GM12865 (cell line): ENCODE results near the gene GIPC2.

Source experiments
- DNase-seq: peaks from one replicate; pipeline ENCODE4 v3.0.0; 2010; ENCODE audit warnings: low read depth
- H3K4me3 ChIP-seq: 2 replicates; pipeline ENCODE4 v1.5.1; 2011; ENCODE audit warnings: mild to moderate bottlenecking, low read depth, low read length, control low read depth
- TF ChIP-seq, protein P1 (sequence below): IDR thresholded peaks from 2 replicates; pipeline ENCODE4 v1.5.1; 2011; ENCODE audit warnings: low read length, control low read depth, low read depth, inconsistent platforms; ENCODE audit not compliant: insufficient read depth; ENCODE audit errors: missing control alignments

The GIPC2 gene

DNA sequence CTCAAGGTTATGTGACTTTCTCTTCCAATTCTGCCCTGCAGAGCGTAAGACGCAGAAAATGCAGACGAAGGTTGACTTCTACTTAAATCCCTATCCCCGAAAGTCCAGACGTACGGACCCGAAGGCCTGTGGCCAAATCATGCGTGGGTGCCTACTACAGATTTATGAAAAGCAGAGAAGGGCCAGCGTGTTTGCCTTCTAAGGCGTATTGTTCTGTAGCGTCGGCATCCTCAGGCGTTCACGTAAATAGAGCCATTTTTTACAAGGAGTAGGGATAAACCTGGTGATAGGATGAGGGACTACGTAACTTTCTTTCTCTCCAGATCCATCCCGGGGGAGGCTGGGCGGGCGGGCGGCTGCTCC, 222 bp upstream of the GIPC2 start:
- H3K4me3 ChIP-seq, result no peak overlapping the region; the same call in 1 of the 2 replicates
- TF ChIP-seq, protein P1, sequence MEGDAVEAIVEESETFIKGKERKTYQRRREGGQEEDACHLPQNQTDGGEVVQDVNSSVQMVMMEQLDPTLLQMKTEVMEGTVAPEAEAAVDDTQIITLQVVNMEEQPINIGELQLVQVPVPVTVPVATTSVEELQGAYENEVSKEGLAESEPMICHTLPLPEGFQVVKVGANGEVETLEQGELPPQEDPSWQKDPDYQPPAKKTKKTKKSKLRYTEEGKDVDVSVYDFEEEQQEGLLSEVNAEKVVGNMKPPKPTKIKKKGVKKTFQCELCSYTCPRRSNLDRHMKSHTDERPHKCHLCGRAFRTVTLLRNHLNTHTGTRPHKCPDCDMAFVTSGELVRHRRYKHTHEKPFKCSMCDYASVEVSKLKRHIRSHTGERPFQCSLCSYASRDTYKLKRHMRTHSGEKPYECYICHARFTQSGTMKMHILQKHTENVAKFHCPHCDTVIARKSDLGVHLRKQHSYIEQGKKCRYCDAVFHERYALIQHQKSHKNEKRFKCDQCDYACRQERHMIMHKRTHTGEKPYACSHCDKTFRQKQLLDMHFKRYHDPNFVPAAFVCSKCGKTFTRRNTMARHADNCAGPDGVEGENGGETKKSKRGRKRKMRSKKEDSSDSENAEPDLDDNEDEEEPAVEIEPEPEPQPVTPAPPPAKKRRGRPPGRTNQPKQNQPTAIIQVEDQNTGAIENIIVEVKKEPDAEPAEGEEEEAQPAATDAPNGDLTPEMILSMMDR, result no peak
- DNase-seq, result no peak

DNA sequence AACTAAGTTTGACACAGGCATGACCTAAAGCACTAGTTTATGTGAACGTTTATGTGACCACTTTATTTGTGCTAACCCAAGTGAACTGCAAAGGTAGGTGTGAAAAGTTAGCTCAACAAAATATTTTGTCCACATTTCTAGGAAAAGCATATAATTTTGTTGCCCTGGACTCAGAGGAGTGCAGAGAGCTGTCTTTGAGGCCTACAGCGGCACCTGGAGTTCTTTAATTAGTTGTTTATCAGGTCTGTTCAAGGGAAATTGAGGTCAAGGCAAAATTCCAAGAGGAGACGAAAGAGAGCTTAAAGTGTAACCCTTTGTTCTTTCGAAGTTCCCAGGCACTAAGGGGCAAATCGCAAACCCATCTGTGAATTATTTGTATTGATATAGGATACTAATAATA, 1.3 kb downstream of the GIPC2 start:
- TF ChIP-seq, protein P1, result no peak
- DNase-seq, result no peak
- H3K4me3 ChIP-seq, result no peak overlapping the region

DNA sequence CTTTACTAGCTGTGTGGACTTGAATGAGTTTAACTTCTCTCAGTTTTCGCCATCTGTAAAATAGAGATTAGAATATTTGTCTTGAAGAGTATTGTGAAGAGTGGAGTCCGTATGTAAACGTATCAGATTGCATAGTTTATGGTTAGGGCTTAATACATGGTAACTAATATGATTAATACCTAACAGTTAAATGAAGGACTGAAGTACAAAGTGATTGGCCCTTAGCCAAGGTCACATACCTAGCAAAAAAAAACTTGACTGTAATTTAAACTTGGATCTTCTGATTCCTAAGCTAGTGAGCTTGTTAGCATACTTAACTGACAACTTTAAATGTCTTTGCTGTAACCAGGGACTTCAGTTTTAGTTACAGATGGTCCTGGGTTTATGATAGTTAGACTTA, 1.9 kb downstream of the GIPC2 start:
- DNase-seq, result no peak
- no peak overlapping the region for H3K4me3 ChIP-seq
- TF ChIP-seq, protein P1, result no peak

GRCh38 chr1:78048446-78048845, 2.7 kb downstream of the GIPC2 start:
- no peak for DNase-seq
- TF ChIP-seq, protein P1, result no peak
- no peak overlapping the region for H3K4me3 ChIP-seq

DNA sequence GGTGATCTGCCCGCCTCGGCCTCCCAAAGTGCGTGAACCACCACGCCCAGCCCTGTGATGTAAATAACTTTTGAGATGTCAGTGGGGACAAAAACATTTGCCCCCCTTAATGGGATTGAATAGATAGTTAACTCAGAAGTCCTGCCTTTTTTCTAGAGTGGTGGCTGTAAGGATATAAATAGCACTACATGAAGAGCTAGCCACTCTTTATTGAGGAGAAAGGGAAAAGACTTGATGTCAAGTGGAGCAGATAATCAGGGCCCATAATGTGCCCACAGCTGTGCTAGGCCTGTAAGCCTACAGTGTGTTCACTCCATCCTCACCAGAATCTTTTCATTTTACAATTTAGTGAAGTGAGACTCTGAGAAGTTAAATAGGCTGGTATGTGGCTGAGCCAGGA, 3.6 kb downstream of the GIPC2 start:
- no peak overlapping the region for H3K4me3 ChIP-seq
- no peak for DNase-seq
- TF ChIP-seq, protein P1, result no peak

- H3K4me3 ChIP-seq, result no peak overlapping the region
- no peak for DNase-seq
- TF ChIP-seq, protein P1, result no peak
Observed at GRCh38 chr1:78051005-78051404, 5.2 kb downstream of the GIPC2 start.

- TF ChIP-seq, protein P1, result no peak
- no peak for DNase-seq
- H3K4me3 ChIP-seq, result no peak overlapping the region
Observed at GRCh38 chr1:78052685-78053405, 7.1 kb downstream of the GIPC2 start.
